HL-60 (cell line): ENCODE measurements around the gene DERL3.

Experiments
- DNase-seq, 2 experiments: peaks; one replicate each; pipeline ENCODE4 v3.0.0-alpha.2; 2010 to 2020; ENCODE audit warnings: low read depth in 1 of 2, low spot score in 1 of 2
- H3K27ac ChIP-seq: fragments of 250-450 bp; sonication (Bioruptor Pico); replicated peaks from 2 replicates; pipeline ENCODE4 v1.5.1; 2020; ENCODE audit warnings: mild to moderate bottlenecking, moderate library complexity
- H3K27me3 ChIP-seq: fragments of 250-450 bp; sonication (Bioruptor Pico); 2 replicates; pipeline ENCODE4 v1.5.1; 2021; ENCODE audit warnings: mild to moderate bottlenecking, moderate library complexity; ENCODE audit not compliant: insufficient read depth, poor library complexity, severe bottlenecking
- H3K4me3 ChIP-seq: replicated peaks from 2 replicates; pipeline ENCODE4 v1.5.1; 2011; ENCODE audit warnings: mild to moderate bottlenecking, control low read depth, low read length; ENCODE audit not compliant: insufficient read depth
- GABPA ChIP-seq: IDR thresholded peaks from 2 replicates; pipeline ENCODE4 v1.6.1; 2012; ENCODE audit warnings: low read depth
- POLR2AphosphoS5 ChIP-seq: IDR thresholded peaks from 2 replicates; pipeline ENCODE4 v1.6.1; 2012; ENCODE audit warnings: low read depth
- SPI1 ChIP-seq: IDR thresholded peaks from 2 replicates; pipeline ENCODE4 v1.6.1; 2012; ENCODE audit warnings: low read depth, mild to moderate bottlenecking, borderline replicate concordance
- TF ChIP-seq, protein P1 (sequence below): IDR thresholded peaks from one replicate; pipeline ENCODE4 v1.5.1; 2011; ENCODE audit warnings: low read length, control low read depth, inconsistent platforms; ENCODE audit not compliant: insufficient read depth
- TF ChIP-seq, protein P2 (sequence below): IDR thresholded peaks from 2 replicates; pipeline ENCODE4 v1.6.1; 2012; ENCODE audit warnings: low read depth; ENCODE audit not compliant: insufficient replicate concordance

The DERL3 gene

DNA sequence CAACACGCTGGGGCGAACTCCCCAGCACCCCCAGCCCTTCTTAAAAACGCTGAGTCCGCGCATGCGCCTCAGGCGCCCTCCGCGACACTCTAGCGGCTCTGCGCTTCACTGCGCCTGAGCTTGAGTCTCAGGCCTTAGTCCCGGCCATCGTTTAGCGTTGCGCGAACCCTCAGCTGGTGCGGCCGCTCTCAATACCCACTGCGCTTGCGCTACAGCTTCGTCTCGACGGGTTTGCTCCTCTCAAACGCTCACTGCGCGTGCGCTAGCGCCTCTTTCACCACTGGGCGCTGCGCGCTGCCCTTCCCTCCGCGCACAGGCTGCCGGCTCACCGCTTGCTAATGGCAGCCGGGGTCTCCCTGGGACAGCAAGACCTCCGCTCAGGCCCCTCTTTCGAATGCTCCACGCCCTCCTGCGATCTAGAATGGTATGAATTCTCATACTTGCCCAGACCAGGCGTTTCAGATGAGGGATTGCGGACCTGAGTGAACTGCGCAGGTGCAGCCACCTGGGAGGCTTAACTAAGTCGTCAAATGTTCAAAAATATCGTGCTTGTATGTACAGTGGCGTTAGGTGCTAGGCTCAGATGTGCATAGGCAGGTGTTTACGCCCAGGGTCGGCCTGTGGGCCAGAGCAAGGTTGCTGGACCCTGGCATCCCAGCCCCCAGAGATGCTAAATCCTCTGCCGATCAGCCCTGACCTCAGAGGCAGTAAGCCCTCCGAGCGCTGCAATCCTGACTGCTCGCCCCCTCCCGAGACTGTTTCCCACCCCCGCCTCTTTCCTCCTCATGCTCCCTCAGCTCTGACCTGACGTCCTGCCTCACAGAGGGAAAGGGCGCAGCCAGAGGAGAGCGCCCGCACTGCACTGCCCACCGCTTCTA, 19.0 kb upstream of the DERL3 start, which contains the start of gene SLC2A11:
SLC2A11 (plus strand) TSS at position 270 of the 878 bp plus-strand sequence; CDS start at position 395, 125 bp downstream.
- TF ChIP-seq, protein P1, sequence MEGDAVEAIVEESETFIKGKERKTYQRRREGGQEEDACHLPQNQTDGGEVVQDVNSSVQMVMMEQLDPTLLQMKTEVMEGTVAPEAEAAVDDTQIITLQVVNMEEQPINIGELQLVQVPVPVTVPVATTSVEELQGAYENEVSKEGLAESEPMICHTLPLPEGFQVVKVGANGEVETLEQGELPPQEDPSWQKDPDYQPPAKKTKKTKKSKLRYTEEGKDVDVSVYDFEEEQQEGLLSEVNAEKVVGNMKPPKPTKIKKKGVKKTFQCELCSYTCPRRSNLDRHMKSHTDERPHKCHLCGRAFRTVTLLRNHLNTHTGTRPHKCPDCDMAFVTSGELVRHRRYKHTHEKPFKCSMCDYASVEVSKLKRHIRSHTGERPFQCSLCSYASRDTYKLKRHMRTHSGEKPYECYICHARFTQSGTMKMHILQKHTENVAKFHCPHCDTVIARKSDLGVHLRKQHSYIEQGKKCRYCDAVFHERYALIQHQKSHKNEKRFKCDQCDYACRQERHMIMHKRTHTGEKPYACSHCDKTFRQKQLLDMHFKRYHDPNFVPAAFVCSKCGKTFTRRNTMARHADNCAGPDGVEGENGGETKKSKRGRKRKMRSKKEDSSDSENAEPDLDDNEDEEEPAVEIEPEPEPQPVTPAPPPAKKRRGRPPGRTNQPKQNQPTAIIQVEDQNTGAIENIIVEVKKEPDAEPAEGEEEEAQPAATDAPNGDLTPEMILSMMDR, result peak; percentile 0
- peak; percentile 86 for TF ChIP-seq POLR2AphosphoS5
- TF ChIP-seq GABPA, result no peak
- Histone ChIP-seq H3K27ac (peak within 1 kb of the TSS; percentile 48), H3K4me3 (peak within 1 kb of the TSS; percentile 65)

DNA sequence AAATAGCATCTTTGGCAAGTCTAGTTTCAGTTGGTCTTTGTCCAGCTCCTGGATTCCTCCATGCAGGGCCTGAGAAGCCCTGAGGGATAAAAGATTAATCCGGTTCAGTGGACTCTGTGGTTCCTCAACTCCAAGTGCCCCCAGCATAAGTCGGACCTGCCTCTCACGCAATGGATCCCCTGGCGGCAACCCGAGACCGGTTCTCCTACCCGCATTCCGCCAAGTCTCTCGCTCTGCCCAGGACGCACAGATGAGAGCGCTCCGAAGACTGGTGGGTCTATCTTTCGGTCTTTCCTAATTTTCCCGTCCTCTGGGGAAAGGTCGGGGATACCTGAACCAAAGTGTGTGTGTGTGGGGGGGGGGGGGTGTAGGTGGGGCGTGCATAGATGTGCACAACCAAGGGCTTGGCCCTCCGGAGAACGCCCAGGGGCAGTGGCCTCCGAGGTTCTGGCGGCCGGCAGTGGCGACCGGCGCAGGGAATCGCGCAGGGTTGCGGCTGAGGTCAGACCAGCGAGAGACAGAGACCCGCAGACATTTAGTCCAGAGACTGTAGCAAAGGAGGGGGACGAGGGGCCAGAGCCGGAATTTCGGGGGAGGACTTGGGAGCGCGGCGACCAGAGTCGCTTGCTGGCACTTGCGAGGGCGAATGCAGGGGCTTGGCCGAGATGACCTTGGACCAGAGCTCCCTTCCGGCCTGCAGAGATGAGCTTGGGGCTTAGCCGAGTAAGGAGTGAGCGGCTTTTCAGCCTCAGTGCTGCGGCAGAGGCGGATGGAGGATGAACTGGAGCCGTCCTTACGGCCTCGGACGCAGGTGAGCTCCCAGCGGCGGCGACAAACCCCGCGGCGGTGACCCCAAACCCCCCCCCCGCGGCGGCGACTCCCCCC, 18.2 kb upstream of the DERL3 start:
- no peak for DNase-seq
- Histone ChIP-seq H3K27ac (peak overlapping the region; percentile 48), H3K4me3 (peak overlapping the region; percentile 65), H3K27me3 (no peaks in the 10 kb centered on the region)
- TF ChIP-seq POLR2AphosphoS5, result no peak
- no peak for TF ChIP-seq GABPA
- no peak for TF ChIP-seq SPI1
- TF ChIP-seq, protein P2, sequence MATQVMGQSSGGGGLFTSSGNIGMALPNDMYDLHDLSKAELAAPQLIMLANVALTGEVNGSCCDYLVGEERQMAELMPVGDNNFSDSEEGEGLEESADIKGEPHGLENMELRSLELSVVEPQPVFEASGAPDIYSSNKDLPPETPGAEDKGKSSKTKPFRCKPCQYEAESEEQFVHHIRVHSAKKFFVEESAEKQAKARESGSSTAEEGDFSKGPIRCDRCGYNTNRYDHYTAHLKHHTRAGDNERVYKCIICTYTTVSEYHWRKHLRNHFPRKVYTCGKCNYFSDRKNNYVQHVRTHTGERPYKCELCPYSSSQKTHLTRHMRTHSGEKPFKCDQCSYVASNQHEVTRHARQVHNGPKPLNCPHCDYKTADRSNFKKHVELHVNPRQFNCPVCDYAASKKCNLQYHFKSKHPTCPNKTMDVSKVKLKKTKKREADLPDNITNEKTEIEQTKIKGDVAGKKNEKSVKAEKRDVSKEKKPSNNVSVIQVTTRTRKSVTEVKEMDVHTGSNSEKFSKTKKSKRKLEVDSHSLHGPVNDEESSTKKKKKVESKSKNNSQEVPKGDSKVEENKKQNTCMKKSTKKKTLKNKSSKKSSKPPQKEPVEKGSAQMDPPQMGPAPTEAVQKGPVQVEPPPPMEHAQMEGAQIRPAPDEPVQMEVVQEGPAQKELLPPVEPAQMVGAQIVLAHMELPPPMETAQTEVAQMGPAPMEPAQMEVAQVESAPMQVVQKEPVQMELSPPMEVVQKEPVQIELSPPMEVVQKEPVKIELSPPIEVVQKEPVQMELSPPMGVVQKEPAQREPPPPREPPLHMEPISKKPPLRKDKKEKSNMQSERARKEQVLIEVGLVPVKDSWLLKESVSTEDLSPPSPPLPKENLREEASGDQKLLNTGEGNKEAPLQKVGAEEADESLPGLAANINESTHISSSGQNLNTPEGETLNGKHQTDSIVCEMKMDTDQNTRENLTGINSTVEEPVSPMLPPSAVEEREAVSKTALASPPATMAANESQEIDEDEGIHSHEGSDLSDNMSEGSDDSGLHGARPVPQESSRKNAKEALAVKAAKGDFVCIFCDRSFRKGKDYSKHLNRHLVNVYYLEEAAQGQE, result no peak
- TF ChIP-seq, protein P1, result no peak

More for the DNA sequence above, 19.0 kb upstream of the DERL3 start, which contains the start of gene SLC2A11:
- DNase-seq, result peak; percentile 96 to 98
- H3K27me3 ChIP-seq, result no peaks in the 10 kb centered on the region

DNA sequence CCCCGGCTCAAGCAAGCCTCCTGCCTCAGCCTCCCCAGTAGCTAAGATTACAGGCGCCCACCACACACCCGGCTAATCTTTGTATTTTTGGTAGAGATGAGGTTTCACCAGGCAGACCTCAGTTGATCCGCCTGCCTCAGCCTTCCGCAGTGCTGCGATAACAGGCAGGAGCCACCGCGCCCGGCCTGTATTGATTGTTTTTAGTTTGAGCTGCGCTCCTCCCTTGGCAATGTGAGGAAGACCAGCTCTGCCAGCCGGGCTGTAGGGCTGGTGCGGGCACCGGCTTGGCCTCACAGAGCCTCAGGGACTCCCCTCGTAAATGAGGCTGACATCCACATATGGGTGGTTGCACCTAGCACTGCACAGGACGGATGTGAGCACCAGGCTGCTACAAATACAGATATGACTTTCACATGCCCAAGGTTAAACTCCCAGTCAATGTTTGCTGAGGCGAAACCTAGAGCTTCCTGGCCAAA, 11.4 kb upstream of the DERL3 start:
- TF ChIP-seq SPI1 (no peak), POLR2AphosphoS5 (no peak), GABPA (no peak)
- TF ChIP-seq, protein P1, result no peak
- TF ChIP-seq, protein P2, result no peak
- no peaks in the 10 kb centered on the region for H3K27me3 ChIP-seq
- no peak overlapping the region for H3K27ac ChIP-seq
- H3K4me3 ChIP-seq, result no peak overlapping the region
- DNase-seq, result no peak
